Natural killer cell (primary cell): ENCODE measurements around the gene OR10G6. TPM values are rescaled to one million over a fixed set of nuclear protein-coding genes. Genes with fewer than 3 reads are reported as not detected.

Experiments
- ATAC-seq, 3 donors: fragments of 150-1000 bp in 2 of 3; fragments of 200-7000 bp in 1 of 3; cut with Tn5 transposase; 1 replicate in 1 of 3; 2 replicates in 2 of 3; pipeline ENCODE4 v1.10.0; 2021; ENCODE audit warnings: mild to moderate bottlenecking in 2 of 3, moderate library complexity in 2 of 3
- DNase-seq, 2 donors: peaks; one replicate each; pipeline versions ENCODE4 v3.0.0 to v3.0.0-alpha.2; 2013 to 2021; ENCODE audit warnings: mixed read lengths in 1 of 2
- H3K27ac ChIP-seq: one replicate; pipeline ENCODE4 v1.5.1; 2013; ENCODE audit warnings: mild to moderate bottlenecking, low read length
- H3K27me3 ChIP-seq: one replicate; pipeline ENCODE4 v1.6.1; 2013; ENCODE audit warnings: low read length; ENCODE audit not compliant: control insufficient read depth, insufficient read depth
- H3K36me3 ChIP-seq: one replicate; pipeline ENCODE4 v1.6.1; 2013; ENCODE audit warnings: low read length; ENCODE audit not compliant: control insufficient read depth, insufficient read depth
- H3K4me1 ChIP-seq: one replicate; pipeline ENCODE4 v1.6.1; 2013; ENCODE audit warnings: low read length; ENCODE audit not compliant: control insufficient read depth, insufficient read depth
- H3K4me3 ChIP-seq: one replicate; pipeline ENCODE4 v1.5.1; 2013; ENCODE audit warnings: low read length
- H3K9me3 ChIP-seq: one replicate; pipeline ENCODE4 v1.6.1; 2013; ENCODE audit warnings: low read length; ENCODE audit not compliant: control insufficient read depth, insufficient read depth
- H3K27ac Mint-ChIP-seq, 2 donors: one replicate each; pipeline ENCODE4 v1.8.0; 2022; ENCODE audit warnings: mild to moderate bottlenecking in 2 of 2, mixed read lengths in 2 of 2, moderate library complexity in 1 of 2
- H3K27me3 Mint-ChIP-seq, 2 donors: one replicate each; pipeline ENCODE4 v1.8.0; 2022; ENCODE audit warnings: low read depth in 2 of 2, mixed read lengths in 2 of 2
- H3K36me3 Mint-ChIP-seq: one replicate; pipeline ENCODE4 v1.8.0; 2022; ENCODE audit warnings: mixed read lengths
- H3K4me1 Mint-ChIP-seq, 2 donors: one replicate each; pipeline ENCODE4 v1.8.0; 2022; ENCODE audit warnings: mixed read lengths in 2 of 2
- H3K4me3 Mint-ChIP-seq: one replicate; pipeline ENCODE4 v1.8.0; 2022; ENCODE audit warnings: mild to moderate bottlenecking, moderate library complexity, mixed read lengths
- H3K9me3 Mint-ChIP-seq, 2 donors: one replicate each; pipeline ENCODE4 v1.8.0; 2022; ENCODE audit warnings: mixed read lengths in 2 of 2
- CTCF ChIP-seq: fragments of 200-600 bp; IDR thresholded peaks from one replicate; pipeline ENCODE4 v1.8.0; 2022; ENCODE audit warnings: antibody characterized with exemption
- WGBS: methylation state at CpG from one replicate; pipeline ENCODE4 v1.1.7; 2013; ENCODE audit warnings: missing lambda C conversion rate; ENCODE audit not compliant: insufficient coverage; 5-methylcytosine and 5-hydroxymethylcytosine counted together
- intact Hi-C: fragments of 100-400 bp; cut with micrococcal nuclease; formaldehyde crosslinking; loops from one replicate; pipeline ENCODE4 v1.14.2; 2022
- total RNA-seq, 4 donors: library from RNA; stranded (reverse); fragments of 120-200 nt in 1 of 4; gene quantifications; one replicate each; pipeline versions ENCODE4 v1.2.3 to v1.2.4, GENCODE V29; 2013 to 2022

Gene OR10G6
- total RNA-seq, 3 donors from 2014 or later (not counting 1 experiment from before 2014, with no cell fraction given): not detected

- no peaks in the 10 kb centered on the region for H3K36me3 Mint-ChIP-seq
- intact Hi-C loops: no loop called here
- no peak overlapping the region for H3K27ac ChIP-seq
- no peaks in the 10 kb centered on the region for H3K4me1 ChIP-seq
- 83% methylated on average over 1 of the region's 1 CpG for WGBS
- no peak for TF ChIP-seq CTCF
- DNase-seq (no peak), ATAC-seq (no peak)
- no peak overlapping the region for H3K4me3 ChIP-seq
- no peak overlapping the region for H3K4me3 Mint-ChIP-seq
- no peaks in the 10 kb centered on the region for H3K27me3 Mint-ChIP-seq
- no peaks in the 10 kb centered on the region for H3K9me3 ChIP-seq
- no peaks in the 10 kb centered on the region for H3K27me3 ChIP-seq
- peaks cover 3 to 7% of the 10 kb centered on the region in 2 donors for H3K9me3 Mint-ChIP-seq
- no peaks in the 10 kb centered on the region for H3K36me3 ChIP-seq
- no peak overlapping the region for H3K27ac Mint-ChIP-seq
- no peaks in the 10 kb centered on the region for H3K4me1 Mint-ChIP-seq
Observed at GRCh38 chr11:123973816-123974215, 21.1 kb downstream of the OR10G6 start.

DNA sequence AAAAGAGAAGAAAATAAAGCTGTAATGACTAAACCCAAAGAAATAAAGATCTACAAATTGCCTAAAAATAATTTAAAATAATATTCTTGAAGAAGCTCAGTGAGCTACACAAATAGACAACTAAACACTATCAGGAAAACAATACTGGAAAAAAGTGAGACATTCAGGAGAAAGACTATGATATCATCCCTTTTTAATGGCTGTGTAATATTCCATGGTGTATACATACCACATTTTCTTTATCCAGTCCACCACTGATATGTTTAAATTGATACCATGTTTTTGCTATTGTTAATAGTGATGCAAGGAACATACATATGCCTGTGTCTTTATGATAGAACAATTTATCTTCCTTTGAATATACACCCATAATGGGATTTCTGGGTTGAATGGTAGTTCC is 38.2 kb downstream of the OR10G6 start:
- Mint-ChIP-seq H3K27me3 (peaks cover 0 to 2% of the 10 kb centered on the region in 2 donors), H3K4me1 (no peaks in the 10 kb centered on the region), H3K9me3 (peaks cover 4 to 5% of the 10 kb centered on the region in 2 donors), H3K36me3 (no peaks in the 10 kb centered on the region), H3K27ac (no peak overlapping the region), H3K4me3 (no peak overlapping the region)
- ATAC-seq: no peak
- H3K4me1 ChIP-seq: no peaks in the 10 kb centered on the region
- no peak overlapping the region for H3K4me3 ChIP-seq
- DNase-seq: no peak
- no peaks in the 10 kb centered on the region for H3K27me3 ChIP-seq
- no peak overlapping the region for H3K27ac ChIP-seq
- TF ChIP-seq CTCF: no peak
- no peaks in the 10 kb centered on the region for H3K9me3 ChIP-seq
- intact Hi-C loops: no loop called here
- no peaks in the 10 kb centered on the region for H3K36me3 ChIP-seq

GRCh38 chr11:123945132-123945531 is 49.8 kb downstream of the OR10G6 start:
- Histone ChIP-seq H3K27ac (no peak overlapping the region), H3K4me3 (no peak overlapping the region), H3K9me3 (no peaks in the 10 kb centered on the region), H3K27me3 (peaks cover 2% of the 10 kb centered on the region), H3K36me3 (no peaks in the 10 kb centered on the region), H3K4me1 (no peaks in the 10 kb centered on the region)
- H3K9me3 Mint-ChIP-seq: peaks cover 0 to 4% of the 10 kb centered on the region in 2 donors
- intact Hi-C loops: no loop called here
- H3K27me3 Mint-ChIP-seq: no peaks in the 10 kb centered on the region
- ATAC-seq (no peak), DNase-seq (no peak)
- no peaks in the 10 kb centered on the region for H3K36me3 Mint-ChIP-seq
- no peaks in the 10 kb centered on the region for H3K4me1 Mint-ChIP-seq
- H3K4me3 Mint-ChIP-seq: no peak overlapping the region
- TF ChIP-seq CTCF: no peak
- 83% methylated on average over 1 of the region's 1 CpG for WGBS
- H3K27ac Mint-ChIP-seq: no peak overlapping the region

Other genes with a start within 250 kb of the OR10G6 start
- gene OR6X1, start 240.6 kb downstream of the OR10G6 start, total RNA-seq: not detected
- not detected for gene OR6M1, start 188.8 kb downstream of the OR10G6 start, total RNA-seq
- gene TMEM225, start 109.5 kb downstream of the OR10G6 start, total RNA-seq: not detected
- gene OR8D4, start 93.0 kb downstream of the OR10G6 start, total RNA-seq: not detected
- gene OR4D5, start 55.5 kb downstream of the OR10G6 start, total RNA-seq: not detected
- not detected for gene OR6T1, start 51.3 kb downstream of the OR10G6 start, total RNA-seq
- gene OR10S1, start 17.4 kb downstream of the OR10G6 start, total RNA-seq: not detected
- gene OR10G4, start 17.8 kb upstream of the OR10G6 start, total RNA-seq: not detected
- gene OR10G9, start 27.9 kb upstream of the OR10G6 start, total RNA-seq: not detected
- not detected for gene OR10G8, start 31.6 kb upstream of the OR10G6 start, total RNA-seq
- gene OR10G7, start 46.2 kb upstream of the OR10G6 start, total RNA-seq: not detected
- 10 to 100 TPM in 2 of 3 donors, 1 to 10 TPM in 1; 9.2 to 12.9 (median 11.8) TPM for gene VWA5A, start 120.3 kb upstream of the OR10G6 start, total RNA-seq
- gene OR10D3, start 188.2 kb upstream of the OR10G6 start, total RNA-seq: not detected
- gene OR8G1, start 245.9 kb upstream of the OR10G6 start, total RNA-seq: not detected